PC-3 (cell line): Measurements from ENCODE around the gene LURAP1L.

Experiments used
- CTCF ChIP-seq: fragments of 300-600 bp; sonication (generic); conservative IDR thresholded peaks from 2 replicates; pipeline ENCODE4 v1.5.1; 2017; ENCODE audit warnings: antibody characterized with exemption, low read depth, mild to moderate bottlenecking, low read length
- EZH2phosphoT487 ChIP-seq: fragments of 300-600 bp; sonication (generic); IDR thresholded peaks from 2 replicates; pipeline ENCODE4 v1.6.1; 2018; ENCODE audit warnings: mild to moderate bottlenecking, antibody characterized with exemption, low read length, borderline replicate concordance

- TF ChIP-seq CTCF (no peak), EZH2phosphoT487 (no peak)
Measured at GRCh38 chr9:12737871-12738270, 36.9 kb upstream of the LURAP1L start.
